Activated CD4-positive, alpha-beta memory T cell treated with anti-CD3 and anti-CD28 coated beads, Interleukin-2, amount 10 ng/mL, durations not matched to agents 7 days and 5 days (primary cell): Measurements from ENCODE around the gene FUZ. TPM values are rescaled to one million over a fixed set of nuclear protein-coding genes. Genes with fewer than 3 reads are reported as not detected.

Experiments used
- CTCF ChIA-PET: fragments of 350-600 bp; sonication (Branson Sonifier 250); formaldehyde crosslinking; loops from one replicate; lab custom pipeline; 2021; ENCODE audit warnings: antibody characterized with exemption, inconsistent platforms; lab: Charles Lee
- POLR2A ChIA-PET: fragments of 350-600 bp; sonication (Branson Sonifier 250); formaldehyde crosslinking; loops from one replicate; lab custom pipeline; 2021; ENCODE audit warnings: antibody characterized with exemption; lab: Charles Lee
- DNase-seq: peaks from one replicate; pipeline ENCODE4 v3.0.0-alpha.2; 2020
- H3K27ac Mint-ChIP-seq: one replicate; pipeline ENCODE4 v1.8.0; 2021; ENCODE audit warnings: mild to moderate bottlenecking, mixed read lengths
- H3K27me3 Mint-ChIP-seq: one replicate; pipeline ENCODE4 v1.8.0; 2021; ENCODE audit warnings: mixed read lengths
- H3K36me3 Mint-ChIP-seq: one replicate; pipeline ENCODE4 v1.8.0; 2021; ENCODE audit warnings: low read depth, mixed read lengths
- H3K4me1 Mint-ChIP-seq: one replicate; pipeline ENCODE4 v1.8.0; 2021; ENCODE audit warnings: mixed read lengths
- H3K4me3 Mint-ChIP-seq: one replicate; pipeline ENCODE4 v1.8.0; 2021; ENCODE audit warnings: mild to moderate bottlenecking, mixed read lengths
- H3K9me3 Mint-ChIP-seq: one replicate; pipeline ENCODE4 v1.8.0; 2021; ENCODE audit warnings: mixed read lengths
- total RNA-seq, 2 experiments: library from RNA; stranded (reverse); gene quantifications; one replicate each; pipeline ENCODE4 v1.2.3, GENCODE V29; 2021

The FUZ gene
- total RNA-seq, 2 experiments from 2014 or later = 13.7 to 13.9 TPM

GRCh38 chr19:49855676-49856573 lies 42.8 kb upstream of the FUZ start:
- ChIA-PET CTCF (no interaction called here), POLR2A (interaction anchor here (1.9 kb wide), 1 partner anchor 9 kb away, joined by 7 read pairs; no protein-coding TSS in a partner anchor)
- H3K9me3 Mint-ChIP-seq = no peaks in the 10 kb centered on the region
- H3K27ac Mint-ChIP-seq = no peak overlapping the region
- DNase-seq = no peak
- peaks cover 9% of the 10 kb centered on the region for H3K27me3 Mint-ChIP-seq
- H3K36me3 Mint-ChIP-seq = peaks cover 12% of the 10 kb centered on the region
- no peak overlapping the region for H3K4me3 Mint-ChIP-seq
- peaks cover 15% of the 10 kb centered on the region for H3K4me1 Mint-ChIP-seq

- Mint-ChIP-seq H3K27me3 (peaks cover 9% of the 10 kb centered on the region), H3K4me1 (peaks cover 17% of the 10 kb centered on the region), H3K9me3 (no peaks in the 10 kb centered on the region), H3K27ac (peak overlapping the region; percentile 32), H3K36me3 (peaks cover 6% of the 10 kb centered on the region), H3K4me3 (no peak overlapping the region)
- ChIA-PET CTCF (no interaction called here), POLR2A (interaction anchor here (1.9 kb wide), 1 partner anchor 10 kb away, joined by 7 read pairs; no protein-coding TSS in a partner anchor)
- no peak for DNase-seq
Observed at GRCh38 chr19:49855277-49855675, 42.2 kb upstream of the FUZ start.

DNA sequence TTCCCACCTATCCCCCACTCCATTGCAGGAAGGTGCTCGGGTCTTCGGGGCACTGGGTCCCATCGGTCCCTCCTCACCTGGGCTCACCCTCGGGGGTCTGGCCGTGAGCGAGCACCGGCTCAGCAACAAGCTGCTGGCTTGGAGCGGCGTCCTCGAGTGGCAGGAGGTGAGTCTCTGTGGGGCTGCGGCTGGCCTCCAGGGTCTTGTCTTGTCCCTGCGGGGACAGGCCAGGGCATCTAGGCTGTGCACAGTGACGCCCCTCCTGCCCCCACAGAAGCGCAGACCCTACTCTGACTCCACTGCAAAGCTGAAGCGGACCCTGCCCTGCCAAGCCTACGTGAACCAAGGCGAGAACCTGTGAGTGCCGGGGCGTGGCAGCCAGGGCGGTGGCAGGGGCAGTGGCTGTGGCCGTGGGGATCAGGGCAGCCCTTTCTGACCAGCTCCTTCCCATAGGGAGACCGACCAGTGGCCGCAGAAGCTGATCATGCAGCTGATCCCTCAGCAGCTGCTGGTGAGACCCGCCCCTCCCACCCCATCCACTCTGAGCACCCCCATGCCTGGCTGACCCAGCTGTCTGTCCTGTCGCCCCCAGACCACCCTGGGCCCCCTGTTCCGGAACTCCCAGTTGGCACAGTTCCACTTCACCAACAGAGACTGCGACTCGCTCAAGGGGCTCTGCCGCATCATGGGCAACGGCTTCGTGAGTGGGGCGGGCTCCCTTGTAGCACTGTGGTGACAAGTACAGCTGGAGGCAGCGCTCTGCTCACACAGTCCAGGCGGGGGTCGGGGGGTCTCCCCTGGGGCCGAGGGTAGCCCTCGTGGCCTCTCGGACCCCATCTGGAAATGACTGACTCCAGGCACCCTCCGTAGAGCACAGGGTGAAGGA lies 41.5 kb upstream of the FUZ start:
- H3K4me3 Mint-ChIP-seq = no peak overlapping the region
- peaks cover 9% of the 10 kb centered on the region for H3K27me3 Mint-ChIP-seq
- H3K36me3 Mint-ChIP-seq = peaks cover 10% of the 10 kb centered on the region
- DNase-seq = no peak
- H3K4me1 Mint-ChIP-seq = peaks cover 23% of the 10 kb centered on the region
- CTCF ChIA-PET = no interaction called here
- POLR2A ChIA-PET = interaction anchor here (1.0 to 1.9 kb wide), 3 partner anchors 9 to 57 kb away, joined by 3 to 7 read pairs (median 3); no protein-coding TSS in a partner anchor
- H3K9me3 Mint-ChIP-seq = peaks cover 3% of the 10 kb centered on the region
- no peak overlapping the region for H3K27ac Mint-ChIP-seq

GRCh38 chr19:49853852-49854377 lies 40.8 kb upstream of the FUZ start:
- Mint-ChIP-seq H3K27me3 (peaks cover 11% of the 10 kb centered on the region), H3K36me3 (peaks cover 11% of the 10 kb centered on the region)
- DNase-seq = no peak

GRCh38 chr19:49852631-49853126 lies 39.6 kb upstream of the FUZ start:
- Mint-ChIP-seq H3K4me3 (peak overlapping the region; percentile 76), H3K36me3 (peaks cover 10% of the 10 kb centered on the region), H3K4me1 (peaks cover 39% of the 10 kb centered on the region), H3K9me3 (peaks cover 5% of the 10 kb centered on the region), H3K27ac (peak overlapping the region; percentile 58), H3K27me3 (peaks cover 12% of the 10 kb centered on the region)
- no peak for DNase-seq
- ChIA-PET CTCF (interaction anchor here (0.9 kb wide), 1 partner anchor 17 kb away, joined by 5 read pairs; no protein-coding TSS in a partner anchor), POLR2A (no interaction called here)

More at GRCh38 chr19:49853852-49854377, 40.8 kb upstream of the FUZ start:
- Mint-ChIP-seq H3K4me1 (peaks cover 28% of the 10 kb centered on the region), H3K9me3 (peaks cover 5% of the 10 kb centered on the region), H3K27ac (no peak overlapping the region), H3K4me3 (no peak overlapping the region)
- POLR2A ChIA-PET = interaction anchor here (1.0 to 1.6 kb wide), 2 partner anchors 10 to 57 kb away, joined by 3 read pairs; no protein-coding TSS in a partner anchor
- CTCF ChIA-PET = no interaction called here

GRCh38 chr19:49851456-49852259 lies 38.6 kb upstream of the FUZ start:
- peak overlapping the region; percentile 58 for H3K27ac Mint-ChIP-seq
- H3K4me3 Mint-ChIP-seq = peak overlapping the region; percentile 76
- H3K9me3 Mint-ChIP-seq = peaks cover 5% of the 10 kb centered on the region
- H3K27me3 Mint-ChIP-seq = peaks cover 15% of the 10 kb centered on the region
- CTCF ChIA-PET = no interaction called here
- H3K4me1 Mint-ChIP-seq = peaks cover 41% of the 10 kb centered on the region
- POLR2A ChIA-PET = interaction anchor here (1.2 to 2.3 kb wide), 8 partner anchors 9 to 175 kb away, joined by 3 to 48 read pairs (median 9); partner anchors contain the start of genes AKT1S1, FUZ, MED25 and PNKP
- peaks cover 10% of the 10 kb centered on the region for H3K36me3 Mint-ChIP-seq
- no peak for DNase-seq

DNA sequence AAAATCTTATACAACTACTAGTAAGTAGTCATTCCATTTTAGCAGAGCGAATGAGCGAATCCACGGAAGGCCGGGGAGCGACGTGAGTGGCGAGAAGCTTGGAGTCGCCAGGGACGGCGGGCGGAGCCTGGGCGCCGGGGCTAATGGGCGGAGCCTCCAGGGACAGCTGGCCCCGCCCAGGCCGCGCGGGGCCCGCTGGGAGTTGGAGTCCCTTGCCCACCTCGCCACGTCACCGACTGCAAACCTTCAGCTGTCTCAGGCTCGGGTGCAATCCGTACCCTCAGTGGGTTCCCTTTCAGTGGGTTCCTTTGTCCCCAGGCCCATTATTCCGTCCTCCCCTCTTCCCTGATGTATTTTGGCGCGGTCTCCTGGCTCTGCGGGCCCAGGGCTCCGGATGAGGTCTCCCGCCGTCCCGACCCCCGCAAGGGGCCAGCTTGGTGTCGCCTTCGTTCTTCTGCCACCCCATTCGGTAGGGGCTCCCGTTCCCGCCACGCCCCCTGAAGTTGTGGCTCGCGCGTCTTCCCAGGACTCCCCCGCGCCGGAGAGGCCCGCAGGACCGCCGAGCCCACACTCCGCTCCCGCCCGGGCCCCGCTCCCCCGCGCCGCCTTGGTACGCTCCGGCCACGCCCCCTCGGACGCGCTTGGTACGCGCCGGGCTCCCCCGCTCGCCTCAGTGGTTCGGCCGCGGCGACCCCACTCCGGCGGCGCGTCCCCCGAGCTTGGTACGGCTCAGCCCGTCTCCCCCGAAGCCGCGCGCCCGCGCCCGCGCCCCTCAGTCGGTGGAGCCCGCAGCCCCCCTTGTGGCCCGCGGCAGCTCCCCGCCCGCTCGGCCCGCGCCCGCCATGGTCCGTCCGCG lies 37.6 kb upstream of the FUZ start, which contains the start of gene PTOV1:
Gene PTOV1 (plus strand): TSS at position 673 of the 856 bp plus-strand sequence.
- Mint-ChIP-seq H3K27ac (peak within 1 kb of the TSS; percentile 95), H3K36me3 (peaks cover 10% of the 10 kb centered on the region), H3K27me3 (peaks cover 18% of the 10 kb centered on the region), H3K9me3 (peaks cover 5% of the 10 kb centered on the region), H3K4me3 (peak within 1 kb of the TSS; percentile 86), H3K4me1 (peaks cover 41% of the 10 kb centered on the region)
- DNase-seq = peak; percentile 90
- ChIA-PET POLR2A (interaction anchor here (0.7 to 2.3 kb wide), 17 partner anchors 10 to 258 kb away, joined by 3 to 48 read pairs (median 5); partner anchors contain the start of genes AKT1S1, FUZ, MED25 and NUP62), CTCF (interaction anchor here (1.1 to 1.6 kb wide), 4 partner anchors 15 to 133 kb away, joined by 3 to 6 read pairs (median 4); partner anchors contain the start of gene PNKP)

DNA sequence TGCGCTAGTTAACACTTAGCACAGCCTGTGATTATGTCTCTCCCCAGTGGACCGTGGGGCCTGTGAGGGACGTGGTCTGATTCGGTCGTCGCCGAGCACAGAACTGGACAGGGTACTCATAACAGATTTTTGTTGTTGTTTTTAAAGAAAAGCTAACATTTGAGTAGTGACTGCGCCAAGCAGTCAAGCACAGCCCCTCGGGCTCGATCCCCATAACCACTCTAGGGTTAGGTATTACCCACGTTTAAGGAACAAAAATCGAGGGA lies 37.1 kb upstream of the FUZ start:
- peak overlapping the region; percentile 86 for H3K4me3 Mint-ChIP-seq
- POLR2A ChIA-PET = interaction anchor here (0.9 to 2.3 kb wide), 15 partner anchors 14 to 257 kb away, joined by 3 to 48 read pairs (median 5); partner anchors contain the start of genes AKT1S1, FUZ, MED25 and NUP62

DNA sequence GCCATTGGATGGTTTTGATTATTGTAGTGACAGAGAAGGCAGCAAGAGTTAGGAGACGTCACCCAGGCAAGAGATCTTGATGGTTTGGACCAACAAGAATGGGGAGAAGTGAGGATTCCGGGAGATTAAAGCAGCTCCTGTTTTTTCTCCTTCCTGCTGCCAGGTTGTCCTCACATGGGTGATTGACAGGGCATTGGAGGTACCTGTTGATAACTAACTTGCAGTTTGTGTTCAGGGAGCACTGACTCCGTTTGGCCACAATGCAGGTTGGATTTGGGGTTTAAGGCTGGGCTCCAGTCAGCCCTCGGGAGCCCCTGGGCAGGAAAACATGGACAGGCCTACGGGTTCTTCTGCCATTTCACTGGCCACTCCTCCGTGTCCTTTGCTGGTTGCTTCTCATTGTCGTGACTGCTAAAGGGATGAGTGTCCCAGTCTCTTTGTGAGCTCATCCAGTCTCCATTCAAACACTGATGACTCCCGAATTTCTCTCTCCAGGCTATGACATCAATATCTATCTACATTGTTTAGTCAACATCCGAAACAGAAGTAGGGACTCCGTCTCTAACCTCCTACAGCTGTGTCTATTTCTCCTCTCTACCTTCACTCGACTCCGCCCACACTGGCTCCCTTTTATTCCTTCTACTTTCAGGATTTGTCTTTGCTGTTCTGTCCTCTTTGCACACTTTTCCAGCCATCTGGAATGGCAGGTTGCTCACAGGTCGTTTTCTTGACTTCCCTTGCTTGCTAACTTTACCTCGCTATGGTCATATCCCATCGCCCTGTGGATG lies 36.5 kb upstream of the FUZ start:
- H3K9me3 Mint-ChIP-seq = peaks cover 5% of the 10 kb centered on the region
- POLR2A ChIA-PET = interaction anchor here (0.9 to 2.3 kb wide), 7 partner anchors 19 to 131 kb away, joined by 3 to 48 read pairs (median 10); partner anchors contain the start of genes AKT1S1, ATF5, FUZ and MED25

More for the DNA sequence above, 37.1 kb upstream of the FUZ start:
- peaks cover 18% of the 10 kb centered on the region for H3K27me3 Mint-ChIP-seq
- H3K27ac Mint-ChIP-seq = peak overlapping the region; percentile 95
- H3K9me3 Mint-ChIP-seq = peaks cover 5% of the 10 kb centered on the region
- peaks cover 41% of the 10 kb centered on the region for H3K4me1 Mint-ChIP-seq
- H3K36me3 Mint-ChIP-seq = peaks cover 10% of the 10 kb centered on the region
- DNase-seq = no peak
- CTCF ChIA-PET = interaction anchor here (1.1 to 1.6 kb wide), 4 partner anchors 15 to 133 kb away, joined by 3 to 6 read pairs (median 4); partner anchors contain the start of gene PNKP

DNA sequence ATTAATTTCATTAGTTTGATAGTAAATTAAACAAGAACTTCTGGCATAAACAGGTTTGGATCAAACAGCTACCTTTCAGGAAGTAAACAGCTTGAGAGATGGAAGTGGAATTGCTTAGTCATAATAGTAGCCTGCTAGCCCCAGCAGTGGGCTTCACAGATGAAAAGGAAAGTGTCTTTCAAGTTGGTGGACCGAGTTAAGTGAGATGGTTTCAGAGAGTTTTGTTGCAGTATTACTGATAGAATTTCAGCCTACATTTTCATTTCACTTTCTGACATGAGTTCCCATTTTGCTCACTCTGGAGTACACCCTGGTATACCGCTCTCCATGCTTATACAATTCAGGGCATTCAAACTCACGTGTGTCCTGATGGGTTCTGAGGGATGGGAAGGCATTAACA lies 35.8 kb upstream of the FUZ start:
- peaks cover 10% of the 10 kb centered on the region for H3K36me3 Mint-ChIP-seq
- H3K9me3 Mint-ChIP-seq = peaks cover 5% of the 10 kb centered on the region
- POLR2A ChIA-PET = interaction anchor here (0.9 to 1.9 kb wide), 3 partner anchors 20 to 80 kb away, joined by 3 to 4 read pairs (median 3); partner anchors contain the start of genes AKT1S1, ATF5 and NUP62
- CTCF ChIA-PET = interaction anchor here (0.9 to 1.6 kb wide), 3 partner anchors 16 to 168 kb away, joined by 3 to 4 read pairs (median 4); partner anchors contain the start of gene MED25
- H3K27me3 Mint-ChIP-seq = peaks cover 18% of the 10 kb centered on the region
- DNase-seq = no peak
- peak overlapping the region; percentile 37 for H3K27ac Mint-ChIP-seq
- peak overlapping the region; percentile 54 for H3K4me3 Mint-ChIP-seq
- peaks cover 41% of the 10 kb centered on the region for H3K4me1 Mint-ChIP-seq

More for the DNA sequence above, 36.5 kb upstream of the FUZ start:
- H3K4me1 Mint-ChIP-seq = peaks cover 41% of the 10 kb centered on the region
- H3K27ac Mint-ChIP-seq = peak overlapping the region; percentile 95
- DNase-seq = no peak
- H3K27me3 Mint-ChIP-seq = peaks cover 18% of the 10 kb centered on the region
- peak overlapping the region; percentile 86 for H3K4me3 Mint-ChIP-seq
- H3K36me3 Mint-ChIP-seq = peaks cover 10% of the 10 kb centered on the region
- CTCF ChIA-PET = interaction anchor here (1.1 to 1.6 kb wide), 3 partner anchors 16 to 132 kb away, joined by 3 to 6 read pairs (median 5); no protein-coding TSS in a partner anchor
